OCI-LY7 (cell line): Measurements from ENCODE around the gene HIVEP3. TPM values are rescaled to one million over a fixed set of nuclear protein-coding genes. Genes with fewer than 3 reads are reported as not detected.

Source experiments
- BruUV-seq: library from RNA; stranded (reverse); fragments of 400-500 nt; replicated peaks from 2 replicates; lab custom pipeline; 2021; lab: Mats Ljungman, UMichigan
- CTCF ChIA-PET: fragments of 300-600 bp; sonication (Branson Sonifier 250); formaldehyde crosslinking; loops from one replicate; lab custom pipeline; 2022; ENCODE audit warnings: antibody characterized with exemption; ENCODE audit not compliant: unreplicated experiment; lab: Charles Lee
- POLR2A ChIA-PET: fragments of 300-600 bp; sonication (Branson Sonifier 250); formaldehyde crosslinking; loops from one replicate; lab custom pipeline; 2022; ENCODE audit warnings: antibody characterized with exemption; lab: Charles Lee
- DNase-seq: peaks from one replicate; pipeline ENCODE4 v3.0.0-alpha.2; 2015; ENCODE audit warnings: low spot score
- H2AFZ ChIP-seq: fragments of 200-600 bp; sonication (generic), shearing (Covaris generic); 2 replicates; pipeline ENCODE4 v1.6.1; 2014; ENCODE audit warnings: mild to moderate bottlenecking, antibody characterized with exemption, low read length, moderate library complexity
- H3K27ac ChIP-seq: fragments of 200-600 bp; sonication (generic); 2 replicates; pipeline ENCODE4 v1.5.1; 2014; ENCODE audit warnings: mixed run types, low read depth, mild to moderate bottlenecking, moderate library complexity, low read length, inconsistent platforms; ENCODE audit not compliant: poor library complexity, severe bottlenecking
- H3K36me3 ChIP-seq: fragments of 200-600 bp; sonication (generic); 2 replicates; pipeline ENCODE4 v1.6.1; 2014; ENCODE audit warnings: mild to moderate bottlenecking, antibody characterized with exemption, low read length, moderate library complexity, mixed read lengths; ENCODE audit not compliant: insufficient read depth
- H3K4me1 ChIP-seq: fragments of 200-600 bp; sonication (generic); 2 replicates; pipeline ENCODE4 v1.5.1; 2014; ENCODE audit warnings: mild to moderate bottlenecking, low read length; ENCODE audit not compliant: insufficient read depth, poor library complexity, severe bottlenecking
- H3K4me2 ChIP-seq: fragments of 200-600 bp; sonication (generic); 2 replicates; pipeline ENCODE4 v1.6.1; 2014; ENCODE audit warnings: mild to moderate bottlenecking, low read length
- H3K4me3 ChIP-seq: fragments of 200-600 bp; sonication (generic); 2 replicates; pipeline ENCODE4 v1.5.1; 2014; ENCODE audit warnings: mild to moderate bottlenecking, low read depth, low read length; ENCODE audit not compliant: poor library complexity, severe bottlenecking
- H3K79me2 ChIP-seq: fragments of 200-600 bp; sonication (generic); 2 replicates; pipeline ENCODE4 v1.6.1; 2016; ENCODE audit warnings: low read depth, mild to moderate bottlenecking, low read length, moderate library complexity, mixed read lengths; ENCODE audit not compliant: insufficient read depth
- H3K9me2 ChIP-seq: fragments of 200-600 bp; sonication (generic); 2 replicates; pipeline ENCODE4 v1.6.1; 2016; ENCODE audit warnings: mild to moderate bottlenecking, low read length, mixed read lengths; ENCODE audit not compliant: insufficient read depth
- H3K9me3 ChIP-seq: fragments of 200-600 bp; sonication (generic); 2 replicates; pipeline ENCODE4 v1.6.1; 2014; ENCODE audit warnings: mild to moderate bottlenecking, mixed run types, low read length, mixed read lengths
- H4K20me1 ChIP-seq: fragments of 200-600 bp; sonication (generic); 2 replicates; pipeline ENCODE4 v1.6.1; 2014; ENCODE audit warnings: mild to moderate bottlenecking, antibody characterized with exemption, low read length, moderate library complexity, mixed read lengths; ENCODE audit not compliant: insufficient read depth
- CTCF ChIP-seq: fragments of 200-600 bp; sonication (generic); conservative IDR thresholded peaks from 2 replicates; pipeline ENCODE4 v1.5.1; 2014; ENCODE audit warnings: mild to moderate bottlenecking, antibody characterized with exemption, low read length, moderate library complexity, mixed read lengths
- EZH2phosphoT487 ChIP-seq: fragments of 200-600 bp; sonication (generic); IDR thresholded peaks from 2 replicates; pipeline ENCODE4 v1.6.1; 2018; ENCODE audit warnings: low read depth, borderline replicate concordance, mild to moderate bottlenecking, mixed run types, antibody characterized with exemption, low read length, moderate library complexity, mixed read lengths
- intact Hi-C: fragments of 100-400 bp; cut with micrococcal nuclease; formaldehyde crosslinking; loops from one replicate; pipeline ENCODE4 v1.10.0; 2022; ENCODE audit not compliant: unreplicated experiment
- total RNA-seq, 2 experiments: library from RNA; depleted of rRNA in 1 of 2; stranded (reverse); fragments of >200 nt in 1 of 2; shearing (Covaris generic) in 1 of 2; gene quantifications; 2 replicates each; pipeline ENCODE4 v1.2.3, GENCODE V29; 2014 to 2022

The HIVEP3 gene
- total RNA-seq, 2 experiments from 2014 or later = 0.53 to 0.60 TPM

GRCh38 chr1:41919764-41920397 lies 1.2 kb upstream of the HIVEP3 start:
- TF ChIP-seq EZH2phosphoT487 (no peak), CTCF (no peak)
- ChIA-PET POLR2A (no interaction called here), CTCF (no interaction called here)
- Histone ChIP-seq H3K27ac (no peak overlapping the region), H3K79me2 (no peaks in the 10 kb centered on the region), H3K4me1 (no peaks in the 10 kb centered on the region), H3K36me3 (no peaks in the 10 kb centered on the region), H3K9me3 (no peaks in the 10 kb centered on the region), H4K20me1 (no peaks in the 10 kb centered on the region), H3K4me2 (no peak overlapping the region), H3K4me3 (no peak overlapping the region), H3K9me2 (no peaks in the 10 kb centered on the region), H2AFZ (no peak overlapping the region)
- BruUV-seq = no TSS peak
- DNase-seq = no peak
- intact Hi-C loops = no loop called here

- no TSS peak for BruUV-seq
- intact Hi-C loops = no loop called here
- H3K27ac ChIP-seq = no peak overlapping the region
- no peak overlapping the region for H3K4me3 ChIP-seq
- no peaks in the 10 kb centered on the region for H3K4me1 ChIP-seq
- no peaks in the 10 kb centered on the region for H3K9me2 ChIP-seq
- no peaks in the 10 kb centered on the region for H3K9me3 ChIP-seq
- TF ChIP-seq EZH2phosphoT487 (no peak), CTCF (no peak)
- H4K20me1 ChIP-seq = no peaks in the 10 kb centered on the region
- DNase-seq = no peak
- CTCF ChIA-PET = no interaction called here
- no peaks in the 10 kb centered on the region for H3K36me3 ChIP-seq
- H3K4me2 ChIP-seq = no peak overlapping the region
- no peak overlapping the region for H2AFZ ChIP-seq
- POLR2A ChIA-PET = no interaction called here
- no peaks in the 10 kb centered on the region for H3K79me2 ChIP-seq
Observed at GRCh38 chr1:41919131-41919530, 409 bp upstream of the HIVEP3 start.

- no peak for DNase-seq
- intact Hi-C loops = no loop called here
- no peak overlapping the region for H3K4me3 ChIP-seq
- BruUV-seq = no TSS peak
- POLR2A ChIA-PET = no interaction called here
- H2AFZ ChIP-seq = no peak overlapping the region
- no peak overlapping the region for H3K4me2 ChIP-seq
- H3K36me3 ChIP-seq = no peaks in the 10 kb centered on the region
- H3K9me2 ChIP-seq = no peaks in the 10 kb centered on the region
- CTCF ChIA-PET = no interaction called here
- no peak overlapping the region for H3K27ac ChIP-seq
- H4K20me1 ChIP-seq = no peaks in the 10 kb centered on the region
- no peaks in the 10 kb centered on the region for H3K79me2 ChIP-seq
- H3K9me3 ChIP-seq = no peaks in the 10 kb centered on the region
- TF ChIP-seq EZH2phosphoT487 (no peak), CTCF (no peak)
- no peaks in the 10 kb centered on the region for H3K4me1 ChIP-seq
Observed at GRCh38 chr1:41917835-41918449, 780 bp downstream of the HIVEP3 start.
